Neural progenitor cell (in vitro differentiated cells): Measurements from ENCODE around the gene CHST8.

Experiments
- EZH2 ChIP-seq: fragments of 200-600 bp; sonication (generic); IDR thresholded peaks from 2 replicates; pipeline ENCODE4 v1.6.1; 2017; ENCODE audit warnings: antibody characterized with exemption, mild to moderate bottlenecking, moderate library complexity
- TF ChIP-seq, protein P1 (sequence below): fragments of 200-600 bp; sonication (generic); IDR thresholded peaks from 2 replicates; pipeline ENCODE4 v1.5.1; 2017; ENCODE audit warnings: antibody characterized with exemption, mild to moderate bottlenecking

GRCh38 chr19:33803383-33803782, 181.6 kb downstream of the CHST8 start:
- TF ChIP-seq, protein P1, sequence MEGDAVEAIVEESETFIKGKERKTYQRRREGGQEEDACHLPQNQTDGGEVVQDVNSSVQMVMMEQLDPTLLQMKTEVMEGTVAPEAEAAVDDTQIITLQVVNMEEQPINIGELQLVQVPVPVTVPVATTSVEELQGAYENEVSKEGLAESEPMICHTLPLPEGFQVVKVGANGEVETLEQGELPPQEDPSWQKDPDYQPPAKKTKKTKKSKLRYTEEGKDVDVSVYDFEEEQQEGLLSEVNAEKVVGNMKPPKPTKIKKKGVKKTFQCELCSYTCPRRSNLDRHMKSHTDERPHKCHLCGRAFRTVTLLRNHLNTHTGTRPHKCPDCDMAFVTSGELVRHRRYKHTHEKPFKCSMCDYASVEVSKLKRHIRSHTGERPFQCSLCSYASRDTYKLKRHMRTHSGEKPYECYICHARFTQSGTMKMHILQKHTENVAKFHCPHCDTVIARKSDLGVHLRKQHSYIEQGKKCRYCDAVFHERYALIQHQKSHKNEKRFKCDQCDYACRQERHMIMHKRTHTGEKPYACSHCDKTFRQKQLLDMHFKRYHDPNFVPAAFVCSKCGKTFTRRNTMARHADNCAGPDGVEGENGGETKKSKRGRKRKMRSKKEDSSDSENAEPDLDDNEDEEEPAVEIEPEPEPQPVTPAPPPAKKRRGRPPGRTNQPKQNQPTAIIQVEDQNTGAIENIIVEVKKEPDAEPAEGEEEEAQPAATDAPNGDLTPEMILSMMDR, result no peak
- no peak for TF ChIP-seq EZH2
